Prostate gland (tissue), 2 donors: Measurements from ENCODE around the gene SORBS2. TPM values are rescaled to one million over a fixed set of nuclear protein-coding genes. Genes with fewer than 3 reads are reported as not detected.

Experiments used
- DNase-seq: peaks from one replicate; pipeline ENCODE4 v3.0.0-alpha.2; 2019; ENCODE audit warnings: low spot score
- H3K27ac ChIP-seq, 2 donors: fragments of 200-600 bp; sonication (generic); 2 replicates each; pipeline ENCODE4 v1.5.1; 2017 to 2019
- H3K27me3 ChIP-seq: fragments of 200-600 bp; sonication (generic); replicated peaks from 2 replicates; pipeline ENCODE4 v1.5.1; 2019; ENCODE audit not compliant: insufficient read depth
- H3K36me3 ChIP-seq, 2 donors: fragments of 200-600 bp; sonication (generic); 1 replicate in 1 of 2; 2 replicates in 1 of 2; pipeline versions ENCODE4 v1.5.1 to v1.8.1; 2017 to 2019
- H3K4me1 ChIP-seq: fragments of 200-600 bp; sonication (generic); replicated peaks from 2 replicates; pipeline ENCODE4 v1.5.1; 2019
- H3K4me3 ChIP-seq, 2 donors: fragments of 200-600 bp; sonication (generic); 2 replicates each; pipeline ENCODE4 v1.5.1; 2017 to 2019
- H3K9me3 ChIP-seq: fragments of 200-600 bp; sonication (generic); 2 replicates; pipeline ENCODE4 v1.5.1; 2017
- CTCF ChIP-seq, 4 experiments: fragments of 200-600 bp in 2 of 4; fragments of 450-650 bp in 2 of 4; sonication (generic) in 2 of 4; IDR thresholded peaks; 1 replicate in 3 of 4; 2 replicates in 1 of 4; pipeline ENCODE4 v1.5.1; 2016 to 2019; ENCODE audit warnings: antibody characterized with exemption in 4 of 4, mild to moderate bottlenecking in 2 of 4, moderate library complexity in 2 of 4
- POLR2A ChIP-seq: fragments of 450-650 bp; IDR thresholded peaks from one replicate; pipeline ENCODE4 v1.6.1; 2016; ENCODE audit warnings: antibody characterized with exemption, mild to moderate bottlenecking
- POLR2AphosphoS5 ChIP-seq: sonication (generic); formaldehyde crosslinking; IDR thresholded peaks from one replicate; pipeline ENCODE4 v1.6.1; 2017; ENCODE audit warnings: antibody characterized with exemption
- WGBS: methylation state at CpG from one replicate; pipeline ENCODE4 v1.1.5; 2018; 5-methylcytosine and 5-hydroxymethylcytosine counted together
- intact Hi-C: fragments of 100-400 bp; cut with DNase I; formaldehyde crosslinking; loops from one replicate; pipeline ENCODE4 v1.14.2; 2022
- total RNA-seq, 2 donors: library from RNA; depleted of rRNA; stranded (reverse); fragments of >200 nt; gene quantifications; one replicate each; pipeline ENCODE4 v1.1.0, GENCODE V29; 2016

SORBS2 gene
- total RNA-seq, 2 donors from 2014 or later, result 175 to 242 TPM

GRCh38 chr4:185810746-185811508 lies 1.1 kb downstream of the SORBS2 start:
- Histone ChIP-seq H3K9me3 (no peaks in the 10 kb centered on the region), H3K4me3 (peak overlapping the region; percentile 35 to 42), H3K4me1 (no peaks in the 10 kb centered on the region), H3K27ac (peak overlapping the region; percentile 67 to 74), H3K36me3 (no peaks in the 10 kb centered on the region), H3K27me3 (no peaks in the 10 kb centered on the region)
- WGBS, result 31% methylated on average over 13 of the region's 13 CpGs
- intact Hi-C loops, result loop anchor here (10.0 kb wide), 2 partner anchors 156 to 214 kb away; no protein-coding TSS in a partner anchor
- DNase-seq, result no peak
- TF ChIP-seq POLR2AphosphoS5 (no peak), CTCF (IDR thresholded peaks at IDR 0.05) (no peak), POLR2A (no peak)

GRCh38 chr4:185809533-185810071 lies 2.4 kb downstream of the SORBS2 start:
- peak overlapping the region; percentile 35 to 42 for H3K4me3 ChIP-seq
- H3K27me3 ChIP-seq, result no peaks in the 10 kb centered on the region
- no peak for DNase-seq
- TF ChIP-seq POLR2A (no peak), CTCF (IDR thresholded peaks at IDR 0.05) (no peak), POLR2AphosphoS5 (no peak)
- no peaks in the 10 kb centered on the region for H3K4me1 ChIP-seq
- no peaks in the 10 kb centered on the region for H3K9me3 ChIP-seq
- H3K36me3 ChIP-seq, result no peaks in the 10 kb centered on the region
- no peak overlapping the region for H3K27ac ChIP-seq
- WGBS, result 81% methylated on average over 4 of the region's 4 CpGs
- intact Hi-C loops, result loop anchor here (5.0 to 10.0 kb wide), 3 partner anchors 87 to 215 kb away; no protein-coding TSS in a partner anchor

GRCh38 chr4:185809121-185809520 lies 2.9 kb downstream of the SORBS2 start:
- WGBS, result 75% methylated on average over 1 of the region's 1 CpG
- H3K27me3 ChIP-seq, result no peaks in the 10 kb centered on the region
- H3K27ac ChIP-seq, result no peak overlapping the region
- no peak for TF ChIP-seq POLR2AphosphoS5
- H3K36me3 ChIP-seq, result no peaks in the 10 kb centered on the region
- DNase-seq, result no peak
- peak overlapping the region; percentile 12 to 35 for H3K4me3 ChIP-seq
- intact Hi-C loops, result loop anchor here (5.0 kb wide), 1 partner anchor 87 kb away; no protein-coding TSS in a partner anchor
- H3K9me3 ChIP-seq, result no peaks in the 10 kb centered on the region
- H3K4me1 ChIP-seq, result no peaks in the 10 kb centered on the region

GRCh38 chr4:185805979-185806378 lies 6.0 kb downstream of the SORBS2 start:
- no peaks in the 10 kb centered on the region for H3K4me1 ChIP-seq
- H3K4me3 ChIP-seq, result no peak overlapping the region
- no peaks in the 10 kb centered on the region for H3K36me3 ChIP-seq
- H3K9me3 ChIP-seq, result no peaks in the 10 kb centered on the region
- no peak for DNase-seq
- no peaks in the 10 kb centered on the region for H3K27me3 ChIP-seq
- 85% methylated on average over 4 of the region's 4 CpGs for WGBS
- no peak for TF ChIP-seq CTCF (IDR thresholded peaks at IDR 0.05)
- no peak for TF ChIP-seq POLR2AphosphoS5
- no peak for TF ChIP-seq POLR2A
- H3K27ac ChIP-seq, result no peak overlapping the region
- intact Hi-C loops, result loop anchor here (5.0 kb wide), 1 partner anchor 84 kb away; no protein-coding TSS in a partner anchor

GRCh38 chr4:185805262-185805802 lies 6.7 kb downstream of the SORBS2 start:
- no peak overlapping the region for H3K27ac ChIP-seq
- intact Hi-C loops, result loop anchor here (5.0 kb wide), 1 partner anchor 83 kb away; no protein-coding TSS in a partner anchor
- H3K4me3 ChIP-seq, result no peak overlapping the region
- no peaks in the 10 kb centered on the region for H3K4me1 ChIP-seq
- no peak for DNase-seq
- H3K9me3 ChIP-seq, result no peaks in the 10 kb centered on the region
- TF ChIP-seq POLR2A (no peak), CTCF (IDR thresholded peaks at IDR 0.05) (no peak), POLR2AphosphoS5 (no peak)
- 89% methylated on average over 9 of the region's 9 CpGs for WGBS
- no peaks in the 10 kb centered on the region for H3K36me3 ChIP-seq
- no peaks in the 10 kb centered on the region for H3K27me3 ChIP-seq
